GM04504 (cell line): ENCODE measurements around the gene PJA2.

ENCODE experiments used
- DNase-seq: peaks from one replicate; pipeline ENCODE4 v3.0.0-alpha.2; 2012; ENCODE audit warnings: low read depth

PJA2 gene

GRCh38 chr5:109349388-109349787 lies 60.4 kb downstream of the PJA2 start:
- DNase-seq, result no peak

- no peak for DNase-seq
Observed at GRCh38 chr5:109347252-109347888, 62.4 kb downstream of the PJA2 start.

GRCh38 chr5:109345699-109346098 lies 64.1 kb downstream of the PJA2 start:
- no peak for DNase-seq

DNA sequence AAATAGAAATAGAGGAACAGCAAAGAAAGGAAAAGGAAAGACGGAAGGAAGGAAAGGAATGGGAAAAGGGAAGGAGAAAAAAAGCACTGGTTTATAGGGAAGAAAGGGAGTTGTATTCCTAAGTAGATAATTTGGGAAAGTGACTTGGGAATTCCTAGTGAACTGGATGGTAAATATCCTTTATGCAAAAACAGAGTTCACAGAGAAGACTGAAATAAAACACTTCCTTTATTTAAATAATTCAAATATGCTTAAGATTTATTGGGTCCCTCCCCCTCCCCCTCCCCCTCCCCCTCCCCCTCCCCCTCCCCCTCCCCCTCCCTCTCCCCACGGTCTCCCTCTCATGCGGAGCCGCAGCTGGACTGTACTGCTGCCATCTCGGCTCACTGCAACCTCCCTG lies 69.4 kb downstream of the PJA2 start:
- DNase-seq, result no peak

DNA sequence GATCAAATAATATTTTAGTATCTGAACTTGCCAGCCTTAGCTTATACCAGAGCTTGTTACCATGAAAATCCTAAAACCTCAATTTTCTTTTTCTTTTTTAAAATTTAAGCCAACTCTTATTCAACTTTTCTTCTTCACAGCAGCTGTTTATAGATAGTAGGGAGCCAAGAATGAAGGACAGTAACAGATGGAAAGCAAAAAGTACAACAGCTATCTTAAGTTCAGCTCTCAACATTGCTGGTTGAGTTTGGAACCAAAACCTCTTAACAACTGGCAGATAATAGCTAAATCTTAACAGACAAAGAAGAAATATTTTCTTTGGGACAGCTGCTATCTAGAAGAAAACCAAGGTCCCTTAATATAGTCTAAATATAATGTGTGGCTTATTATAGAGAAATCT lies 74.7 kb downstream of the PJA2 start:
- DNase-seq, result no peak

DNA sequence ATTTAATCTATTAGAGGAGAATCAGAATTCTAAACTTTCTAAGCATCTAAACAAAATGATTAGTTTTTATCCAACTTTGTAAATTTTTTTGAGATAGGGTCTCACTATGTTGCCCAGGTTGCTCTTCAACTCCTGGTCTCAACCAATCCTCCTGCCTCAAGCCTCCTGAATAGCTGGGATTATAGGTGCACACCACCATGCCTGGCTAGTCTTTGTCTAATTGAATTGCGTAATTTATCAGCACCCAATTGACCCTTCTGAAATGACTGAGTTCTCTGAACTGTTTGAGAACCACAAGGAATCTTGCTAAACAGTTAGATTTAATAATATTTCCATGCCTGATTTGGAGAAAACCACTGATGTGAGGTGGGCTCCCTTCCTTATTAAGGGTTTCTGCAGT lies 75.7 kb downstream of the PJA2 start:
- no peak for DNase-seq

DNA sequence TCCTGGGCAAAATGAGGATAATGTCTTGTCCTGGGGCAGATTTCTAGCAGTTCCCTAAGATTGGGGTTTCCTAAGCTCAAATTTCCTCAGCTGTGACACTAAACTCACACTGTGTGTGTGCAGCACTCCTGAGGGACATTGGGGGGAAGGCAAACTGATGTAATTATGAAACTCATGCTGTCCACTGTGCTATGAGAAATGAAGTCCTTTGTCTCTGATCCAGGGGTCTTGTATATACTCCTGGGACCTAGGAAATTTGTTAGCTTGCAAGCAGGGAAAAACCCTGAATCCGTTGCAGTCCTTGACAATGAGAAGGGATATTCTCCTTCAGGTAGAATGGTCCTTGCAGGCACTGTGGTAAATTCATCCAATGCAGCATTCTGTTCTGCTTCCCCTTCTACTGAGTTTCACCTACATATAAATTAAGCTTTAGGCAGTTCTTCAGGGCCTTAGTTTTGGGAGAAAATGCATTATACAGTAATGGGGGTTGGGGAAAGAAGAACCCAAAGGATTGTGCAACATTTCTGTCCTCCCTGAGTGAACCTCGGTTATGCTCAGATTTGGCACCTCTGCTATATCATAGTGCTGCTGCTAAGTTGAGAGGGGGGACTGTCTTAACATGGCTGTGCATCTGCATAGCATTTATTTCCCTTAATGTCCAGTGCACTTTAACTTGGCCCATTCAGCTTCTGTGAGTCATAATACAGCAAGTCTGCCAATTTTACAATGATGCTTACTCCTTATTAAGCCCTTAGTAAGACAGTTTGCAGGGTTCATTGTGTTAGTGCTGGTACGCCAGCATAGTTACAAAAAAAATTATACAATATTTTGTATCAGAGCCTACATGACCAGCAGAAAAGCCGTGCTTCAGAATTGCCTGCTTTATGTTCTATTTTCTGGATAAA lies 80.2 kb downstream of the PJA2 start:
- peak; percentile 45 for DNase-seq

- DNase-seq, result no peak
Observed at GRCh38 chr5:109328626-109329025, 81.1 kb downstream of the PJA2 start.

- DNase-seq, result no peak
Observed at GRCh38 chr5:109327570-109327969, 82.2 kb downstream of the PJA2 start.

DNA sequence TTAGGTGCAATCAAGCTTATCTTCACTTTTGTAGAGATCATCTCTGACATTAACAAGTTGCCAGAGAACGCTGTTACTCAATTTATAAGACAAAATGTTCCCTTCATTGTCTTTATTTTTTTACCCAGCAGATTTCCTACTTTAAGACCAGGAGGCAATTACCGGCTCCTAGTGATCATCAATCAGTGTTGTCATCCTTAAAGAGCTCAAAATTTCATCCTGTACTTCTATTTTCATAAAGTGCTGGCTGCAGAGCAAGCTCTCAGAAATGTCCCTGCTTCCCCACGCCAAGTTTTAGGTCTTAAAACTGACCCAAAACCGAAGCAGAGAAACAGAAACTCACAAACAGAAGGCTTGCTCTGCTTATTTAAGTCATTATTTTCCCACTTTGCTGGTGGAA lies 82.9 kb downstream of the PJA2 start:
- DNase-seq, result no peak

DNA sequence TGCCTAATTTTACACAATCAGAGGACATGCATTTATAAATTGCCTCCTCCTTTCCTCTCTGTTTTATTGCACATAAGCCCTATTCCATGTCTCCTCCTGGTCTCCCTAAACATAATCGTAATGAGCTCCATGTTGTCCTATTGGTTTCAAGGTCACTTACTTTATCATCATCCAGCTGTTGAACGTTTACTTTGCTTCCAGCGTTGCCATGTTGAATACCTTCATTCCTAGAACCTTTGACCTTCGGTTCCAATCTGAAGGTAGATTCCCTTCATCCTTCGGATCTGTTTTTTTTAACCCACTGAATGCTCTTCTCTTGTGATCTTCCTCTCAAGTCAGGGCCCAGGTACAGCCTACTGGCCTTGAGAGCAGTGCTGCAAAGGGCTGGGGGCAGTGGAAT lies 84.3 kb downstream of the PJA2 start:
- DNase-seq, result no peak

- DNase-seq, result no peak
Observed at GRCh38 chr5:109324931-109325330, 84.8 kb downstream of the PJA2 start.

DNA sequence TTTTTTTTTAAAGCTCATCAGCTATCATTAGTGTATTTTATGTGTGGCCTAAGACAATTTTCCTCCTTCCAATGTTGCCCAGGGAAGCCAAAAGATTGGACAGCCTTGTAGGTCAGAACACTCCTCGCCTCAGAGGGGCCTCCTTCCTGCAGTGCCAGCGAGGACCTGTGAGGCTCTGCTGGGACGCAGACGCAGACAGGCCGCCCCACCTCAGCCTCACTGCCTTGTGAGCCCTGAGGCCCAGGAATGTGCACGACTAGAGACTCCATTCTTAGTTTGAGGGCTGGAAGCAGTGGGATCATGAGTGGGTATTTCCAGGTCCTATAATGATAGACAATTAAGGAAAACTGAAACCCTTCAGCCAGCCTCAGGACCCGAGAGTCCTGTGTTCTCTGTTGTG lies 85.4 kb downstream of the PJA2 start:
- no peak for DNase-seq

DNA sequence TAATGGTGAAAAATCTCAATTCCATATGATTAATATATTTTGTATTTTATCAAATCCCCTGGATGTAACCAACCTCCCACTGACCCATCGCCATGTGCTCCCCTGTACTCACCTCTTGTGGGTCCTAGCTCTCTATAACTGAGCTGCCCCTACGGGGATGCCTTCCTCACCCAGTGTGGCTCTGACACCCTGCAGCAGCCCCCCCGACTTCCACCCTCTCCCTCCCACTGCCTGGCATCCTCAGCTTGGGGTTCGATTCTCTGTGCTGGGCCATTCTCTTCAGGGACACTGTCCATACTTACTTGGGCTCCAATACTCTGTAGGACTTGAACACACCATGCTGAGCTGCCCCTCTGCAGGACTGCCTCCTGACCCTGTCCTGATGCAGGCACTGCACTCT lies 87.1 kb downstream of the PJA2 start:
- no peak for DNase-seq

DNA sequence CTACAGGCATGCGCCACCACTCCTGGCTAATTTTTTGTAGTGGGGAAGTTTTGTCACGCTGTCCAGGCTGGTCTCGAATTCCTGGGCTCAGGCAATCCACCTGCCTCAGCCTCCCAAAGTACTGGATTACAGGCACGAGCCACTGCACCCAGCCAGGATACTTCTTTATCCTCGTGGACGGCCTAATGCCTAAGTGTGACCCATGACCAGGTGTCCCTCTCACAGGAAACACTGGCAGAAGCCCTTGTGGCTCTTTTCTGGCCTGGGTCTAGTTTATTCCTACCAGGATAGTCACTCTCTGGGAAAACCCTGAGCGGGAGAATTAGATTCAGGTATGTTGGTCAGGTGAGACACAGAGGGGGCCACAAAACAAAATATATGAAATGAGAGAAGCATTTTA lies 90.4 kb downstream of the PJA2 start:
- no peak for DNase-seq

DNA sequence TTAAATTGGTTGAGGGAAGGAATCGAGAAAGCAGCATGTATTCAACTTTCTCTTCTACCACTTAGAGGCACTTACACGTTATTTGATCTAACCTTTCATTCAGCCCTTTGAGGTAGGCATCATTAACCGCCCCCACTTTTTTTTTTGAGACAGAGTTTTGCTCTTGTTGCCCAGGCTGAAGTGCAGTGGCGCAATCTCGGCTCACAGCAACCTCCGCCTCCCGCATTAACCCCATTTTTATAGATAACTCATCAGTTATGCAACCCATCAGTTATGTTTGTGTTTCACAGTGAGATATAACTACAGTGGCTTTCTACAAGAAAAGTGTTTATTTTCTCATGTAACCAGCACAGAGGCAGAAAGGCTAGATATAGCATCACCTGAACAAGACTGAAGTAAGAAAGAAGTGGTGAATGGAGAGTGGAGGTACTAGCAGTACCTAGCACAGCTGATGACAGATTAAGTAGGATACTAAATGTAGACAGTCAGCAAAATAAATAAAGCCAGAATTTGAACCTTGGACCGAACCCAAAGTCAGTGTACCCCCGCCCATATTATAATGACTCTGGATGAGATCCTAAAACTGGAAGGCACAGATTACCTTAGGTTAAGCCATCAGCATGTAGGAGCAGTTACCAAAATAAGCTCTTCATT lies 91.2 kb downstream of the PJA2 start:
- DNase-seq, result no peak

- DNase-seq, result peak; percentile 24
Observed at GRCh38 chr5:109316634-109317033, 93.1 kb downstream of the PJA2 start.

DNA sequence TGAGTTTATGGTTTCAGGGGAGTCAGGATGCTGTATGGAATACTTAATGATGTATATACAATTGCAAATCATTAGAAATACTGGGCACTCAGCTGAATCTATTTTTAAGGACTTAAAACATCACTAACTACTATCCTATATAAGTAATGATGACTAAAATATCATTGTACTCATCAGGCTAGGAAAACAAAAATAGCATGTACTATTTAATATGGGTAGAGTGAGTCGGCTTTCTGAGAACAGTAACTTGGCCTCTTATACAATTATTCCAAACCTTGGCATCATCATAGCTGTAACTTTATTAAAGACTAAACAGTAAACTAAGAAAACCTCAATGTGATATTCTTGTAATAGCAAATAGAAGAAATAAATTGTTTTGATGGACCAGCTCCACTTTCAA lies 94.5 kb downstream of the PJA2 start:
- no peak for DNase-seq

DNA sequence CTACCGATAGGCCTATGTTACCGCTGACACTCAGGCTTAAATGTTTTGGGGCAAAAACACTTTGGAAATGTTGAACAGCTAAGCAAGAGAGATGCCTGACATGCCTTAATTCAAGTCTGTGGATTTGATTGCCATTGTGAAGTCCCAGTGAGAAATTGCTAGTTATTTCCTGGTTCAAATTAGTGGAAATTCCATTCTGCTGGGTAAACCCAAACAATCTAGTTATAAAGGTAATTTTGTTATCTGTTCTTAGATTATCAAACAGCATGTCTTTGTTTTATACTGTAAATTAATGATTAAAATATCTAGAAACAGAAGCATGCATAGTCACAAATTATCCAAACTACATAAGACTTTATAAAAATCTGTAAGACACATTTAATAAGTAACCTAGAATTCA lies 96.6 kb downstream of the PJA2 start:
- DNase-seq, result no peak

DNA sequence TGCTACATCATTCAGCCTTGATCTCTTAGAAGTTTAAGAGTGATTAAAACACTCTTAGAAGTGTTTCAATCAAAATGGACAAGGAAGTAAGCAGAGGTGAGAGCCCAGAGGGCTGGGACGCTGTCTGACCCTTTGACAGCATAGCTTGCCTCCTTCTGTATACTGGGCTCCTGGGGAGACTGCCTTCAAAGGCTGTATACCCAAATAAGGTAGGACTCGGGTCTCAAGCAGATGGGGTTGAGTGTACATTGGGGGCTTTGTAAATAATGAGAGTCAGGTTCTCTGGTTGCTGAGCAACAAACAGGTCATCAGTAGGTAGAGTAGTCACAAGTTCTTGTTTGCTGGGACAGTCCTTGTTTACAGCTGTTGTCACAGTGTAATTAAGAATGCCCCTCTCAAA lies 97.1 kb downstream of the PJA2 start:
- no peak for DNase-seq

DNA sequence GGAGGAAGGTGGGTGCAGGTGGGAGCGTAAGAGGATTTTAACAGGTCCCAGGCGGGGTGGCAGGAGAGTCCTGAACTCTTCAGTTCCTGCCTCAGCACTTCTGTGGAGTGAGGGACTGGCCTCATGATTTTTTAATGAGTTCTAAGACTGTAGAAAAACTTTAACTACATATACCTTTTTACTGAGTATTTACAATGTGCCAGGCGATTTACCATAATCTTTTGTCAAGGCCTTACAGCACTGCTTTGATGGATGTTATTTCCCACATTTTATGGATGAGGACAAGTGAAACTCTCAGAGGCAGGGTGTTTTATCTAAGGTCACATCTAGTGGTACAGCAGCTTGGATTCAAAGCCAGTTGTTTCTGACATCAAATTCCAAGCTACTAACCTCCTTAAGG lies 99.5 kb downstream of the PJA2 start:
- no peak for DNase-seq

DNA sequence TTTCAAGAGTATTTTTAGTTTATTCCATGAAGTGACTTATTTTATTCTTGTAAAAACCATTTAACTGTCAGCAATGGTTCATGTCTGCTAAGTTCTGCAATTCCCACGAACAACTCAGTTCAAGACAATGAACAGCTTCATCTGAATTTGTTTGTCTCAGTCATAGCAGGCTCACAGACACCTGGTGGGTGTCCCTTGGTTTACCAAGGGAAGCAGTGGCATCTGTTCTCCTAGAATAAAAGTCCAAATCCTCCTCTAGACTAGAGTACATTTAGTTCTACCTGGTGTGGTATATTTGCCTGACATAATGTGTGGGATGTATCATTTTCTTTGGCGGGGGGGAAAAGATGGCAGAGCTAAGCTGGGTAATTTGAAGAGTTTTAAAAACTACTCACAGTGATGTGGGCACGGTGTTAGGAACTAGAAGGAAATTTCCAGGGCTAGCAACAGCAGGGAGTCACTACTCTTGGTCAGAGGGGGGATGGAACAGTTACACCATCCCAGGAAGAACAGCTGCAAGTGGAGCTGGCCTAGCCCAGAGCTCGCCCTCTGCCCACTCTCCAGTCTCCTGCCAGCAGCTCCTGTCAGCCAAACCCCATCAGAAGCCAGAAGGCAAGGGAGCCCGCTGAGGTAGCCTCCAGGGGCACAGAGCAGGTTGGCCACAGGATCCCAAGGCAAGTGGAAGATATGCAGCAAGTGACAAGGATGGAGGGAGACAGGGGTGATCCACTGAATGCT lies 100.3 kb downstream of the PJA2 start:
- DNase-seq, result no peak

GRCh38 chr5:109307951-109308350 lies 101.8 kb downstream of the PJA2 start:
- no peak for DNase-seq
